ENCODE measurements around the gene PLEKHH1.

PLEKHH1 gene

GRCh38 chr14:67497716-67498115, 35.4 kb upstream of the PLEKHH1 start:
- TF ChIP-seq ZFX (IDR thresholded peaks at IDR 0.05; ENCODE audit: borderline replicate concordance): no peak
- TF ChIP-seq CTCF (IDR thresholded peaks at IDR 0.05): no peak
- H3K27ac ChIP-seq: no peak overlapping the region

GRCh38 chr14:67500981-67501380, 32.1 kb upstream of the PLEKHH1 start:
- no peak for TF ChIP-seq CTCF (IDR thresholded peaks at IDR 0.05)
- TF ChIP-seq ZFX (IDR thresholded peaks at IDR 0.05; ENCODE audit: borderline replicate concordance): no peak
- no peak overlapping the region for H3K27ac ChIP-seq

GRCh38 chr14:67501670-67502069, 31.4 kb upstream of the PLEKHH1 start:
- no peak overlapping the region for H3K27ac ChIP-seq
- TF ChIP-seq CTCF (IDR thresholded peaks at IDR 0.05) (no peak), ZFX (IDR thresholded peaks at IDR 0.05; ENCODE audit: borderline replicate concordance) (no peak)

GRCh38 chr14:67502867-67503266, 30.2 kb upstream of the PLEKHH1 start:
- no peak for TF ChIP-seq ZFX (IDR thresholded peaks at IDR 0.05; ENCODE audit: borderline replicate concordance)
- no peak for TF ChIP-seq CTCF (IDR thresholded peaks at IDR 0.05)
- no peak overlapping the region for H3K27ac ChIP-seq

GRCh38 chr14:67503331-67503730, 29.8 kb upstream of the PLEKHH1 start:
- no peak overlapping the region for H3K27ac ChIP-seq
- TF ChIP-seq ZFX (IDR thresholded peaks at IDR 0.05; ENCODE audit: borderline replicate concordance): no peak
- no peak for TF ChIP-seq CTCF (IDR thresholded peaks at IDR 0.05)

- TF ChIP-seq CTCF (IDR thresholded peaks at IDR 0.05) (no peak), ZFX (IDR thresholded peaks at IDR 0.05; ENCODE audit: borderline replicate concordance) (no peak)
- no peak overlapping the region for H3K27ac ChIP-seq
Measured at GRCh38 chr14:67505254-67505653, 27.8 kb upstream of the PLEKHH1 start.

GRCh38 chr14:67508956-67509355, 24.1 kb upstream of the PLEKHH1 start:
- H3K27ac ChIP-seq: no peak overlapping the region
- TF ChIP-seq ZFX (IDR thresholded peaks at IDR 0.05; ENCODE audit: borderline replicate concordance) (no peak), CTCF (IDR thresholded peaks at IDR 0.05) (no peak)
